Gastroesophageal sphincter (tissue), 3 donors: Measurements from ENCODE around the gene WASHC4.

Experiments used
- CTCF ChIP-seq, 4 experiments: fragments of 200-600 bp in 2 of 4; fragments of 450-650 bp in 2 of 4; sonication (generic) in 1 of 4; IDR thresholded peaks; one replicate each; pipeline ENCODE4 v1.5.1; 2017 to 2019; ENCODE audit warnings: antibody characterized with exemption in 4 of 4, mild to moderate bottlenecking in 2 of 4, moderate library complexity in 2 of 4
- EP300 ChIP-seq: sonication (generic); formaldehyde crosslinking; IDR thresholded peaks from one replicate; pipeline ENCODE4 v1.6.1; 2017; ENCODE audit warnings: antibody characterized with exemption, mild to moderate bottlenecking
- POLR2A ChIP-seq, 2 donors: fragments of 450-650 bp; IDR thresholded peaks; one replicate each; pipeline ENCODE4 v1.6.1; 2017; ENCODE audit warnings: antibody characterized with exemption in 2 of 2, mild to moderate bottlenecking in 2 of 2, moderate library complexity in 1 of 2
- POLR2AphosphoS5 ChIP-seq: sonication (generic); formaldehyde crosslinking; IDR thresholded peaks from one replicate; pipeline ENCODE4 v1.6.1; 2017; ENCODE audit warnings: antibody characterized with exemption

GRCh38 chr12:105157606-105158005 is 50.1 kb downstream of the WASHC4 start:
- TF ChIP-seq EP300 = no peak
- TF ChIP-seq POLR2A (IDR thresholded peaks at IDR 0.05) = no peak
- no peak for TF ChIP-seq CTCF (IDR thresholded peaks at IDR 0.05)
- no peak for TF ChIP-seq POLR2AphosphoS5
